HG03103 (cell line): Measurements from ENCODE around the gene CD59.
"Not testable (repeated sequence)": the region's sequence is repeated elsewhere in the genome, so short reads cannot be mapped to it uniquely, and the experiment has no call there.

Experiments used
- ATAC-seq: cut with Tn5 transposase; IDR thresholded peaks from one replicate; pipeline ENCODE4 v1.9.1; 2021; ENCODE audit warnings: low read depth; ENCODE audit not compliant: unreplicated experiment

The CD59 gene

GRCh38 chr11:33696411-33696810, 39.8 kb downstream of the CD59 start:
- ATAC-seq = no peak

- ATAC-seq = no peak
These were observed 41.1 kb downstream of the CD59 start for GRCh38 chr11:33695051-33695566.

DNA sequence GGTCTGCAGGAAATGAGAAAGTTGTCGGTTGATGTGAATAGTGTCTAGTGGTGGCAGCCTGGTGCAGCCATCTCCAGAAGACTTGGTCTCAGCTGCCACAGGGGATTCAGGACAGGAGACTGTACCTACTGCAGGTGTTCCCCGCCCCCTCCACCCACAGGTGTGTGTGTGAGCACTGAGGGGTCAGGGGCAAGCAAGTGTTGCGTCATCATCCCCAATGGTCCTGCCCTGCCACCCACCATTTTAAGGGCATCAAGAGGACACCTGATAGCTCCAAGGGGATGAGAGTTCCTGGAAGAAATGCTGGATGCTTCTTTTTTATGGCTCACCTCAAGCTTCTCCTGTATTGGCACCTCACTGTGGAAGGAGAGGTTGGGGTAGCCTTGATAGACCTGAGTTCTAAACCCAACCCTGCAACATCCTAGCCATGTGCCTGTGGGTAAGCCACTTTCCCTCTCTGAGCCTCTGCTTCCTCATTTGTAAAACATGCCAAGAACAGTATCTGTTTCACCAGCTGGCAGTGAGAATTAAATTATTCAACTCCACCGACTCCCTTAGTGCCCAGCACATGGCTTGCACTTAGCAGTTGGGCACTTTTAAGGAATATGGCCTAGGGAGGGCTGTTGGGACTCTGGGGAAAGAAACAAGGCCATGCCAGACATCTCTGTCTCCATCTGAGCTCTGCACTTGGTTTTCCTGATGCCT, 41.7 kb downstream of the CD59 start:
- no peak for ATAC-seq

GRCh38 chr11:33692541-33692940, 43.7 kb downstream of the CD59 start:
- no peak for ATAC-seq

DNA sequence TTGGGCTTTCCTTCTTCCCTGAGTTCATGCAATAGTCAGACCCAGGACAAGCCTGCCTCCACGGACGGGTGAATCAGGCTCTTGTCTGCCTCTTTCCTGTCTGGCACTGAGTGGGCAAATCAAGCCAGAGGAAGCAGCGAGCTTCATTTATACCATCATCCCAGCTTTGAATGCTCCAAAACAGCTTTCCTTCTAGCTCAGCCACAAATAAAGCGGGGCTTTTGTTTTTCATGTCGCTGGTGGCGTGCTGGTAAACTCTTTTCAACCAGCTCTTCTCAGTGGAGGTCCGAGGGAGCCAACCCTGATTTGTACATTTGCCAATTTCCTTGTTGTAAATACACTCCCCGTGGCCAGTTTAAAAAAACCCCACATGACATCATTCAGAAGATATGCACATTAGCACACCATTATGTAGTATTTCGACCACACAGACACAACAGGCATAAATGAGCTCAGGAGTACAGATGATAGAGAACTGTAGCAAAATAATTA, 44.2 kb downstream of the CD59 start:
- no peak for ATAC-seq

GRCh38 chr11:33691066-33691864, 45.0 kb downstream of the CD59 start:
- no peak for ATAC-seq

- no peak for ATAC-seq
These were observed 45.7 kb downstream of the CD59 start for GRCh38 chr11:33690290-33691065.

DNA sequence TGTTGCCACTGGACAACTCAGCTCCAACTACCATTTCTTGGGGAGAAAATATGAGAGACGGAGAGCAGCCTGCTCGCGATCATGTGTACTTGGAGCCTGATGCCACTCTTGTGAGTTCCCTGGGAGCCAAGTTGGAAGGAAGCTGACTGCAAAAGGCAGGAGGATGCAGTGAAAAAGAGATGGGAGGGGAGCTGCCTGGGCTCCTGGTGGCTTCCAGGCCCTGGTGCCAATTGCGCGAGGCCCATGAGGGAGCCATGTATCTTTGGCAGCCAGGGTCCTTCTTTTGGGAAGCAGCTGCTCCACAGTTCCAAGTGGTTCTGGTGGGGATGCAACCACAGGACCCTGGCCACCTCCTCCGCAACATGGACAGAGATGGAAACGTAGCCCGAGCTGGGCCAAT, 46.7 kb downstream of the CD59 start:
- ATAC-seq = no peak

DNA sequence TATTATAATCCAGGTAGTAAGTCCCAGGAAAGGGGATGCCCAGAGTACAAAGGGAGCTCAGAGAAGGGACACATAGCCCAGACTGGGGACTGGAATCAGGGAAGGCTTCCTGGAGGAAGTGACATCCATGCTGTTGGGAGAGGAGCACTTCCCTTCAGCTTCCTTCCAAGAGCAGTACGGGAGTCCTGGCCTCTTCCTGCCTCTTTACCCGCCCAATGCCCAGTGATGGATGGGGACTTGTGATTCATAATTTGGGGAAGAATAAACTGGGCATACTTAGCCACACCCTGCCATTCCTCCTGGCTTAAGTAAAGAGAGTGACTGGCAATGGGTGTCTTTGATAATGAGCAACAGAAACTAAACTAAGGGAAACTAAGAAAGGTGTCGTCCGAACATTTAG, 47.1 kb downstream of the CD59 start:
- no peak for ATAC-seq

DNA sequence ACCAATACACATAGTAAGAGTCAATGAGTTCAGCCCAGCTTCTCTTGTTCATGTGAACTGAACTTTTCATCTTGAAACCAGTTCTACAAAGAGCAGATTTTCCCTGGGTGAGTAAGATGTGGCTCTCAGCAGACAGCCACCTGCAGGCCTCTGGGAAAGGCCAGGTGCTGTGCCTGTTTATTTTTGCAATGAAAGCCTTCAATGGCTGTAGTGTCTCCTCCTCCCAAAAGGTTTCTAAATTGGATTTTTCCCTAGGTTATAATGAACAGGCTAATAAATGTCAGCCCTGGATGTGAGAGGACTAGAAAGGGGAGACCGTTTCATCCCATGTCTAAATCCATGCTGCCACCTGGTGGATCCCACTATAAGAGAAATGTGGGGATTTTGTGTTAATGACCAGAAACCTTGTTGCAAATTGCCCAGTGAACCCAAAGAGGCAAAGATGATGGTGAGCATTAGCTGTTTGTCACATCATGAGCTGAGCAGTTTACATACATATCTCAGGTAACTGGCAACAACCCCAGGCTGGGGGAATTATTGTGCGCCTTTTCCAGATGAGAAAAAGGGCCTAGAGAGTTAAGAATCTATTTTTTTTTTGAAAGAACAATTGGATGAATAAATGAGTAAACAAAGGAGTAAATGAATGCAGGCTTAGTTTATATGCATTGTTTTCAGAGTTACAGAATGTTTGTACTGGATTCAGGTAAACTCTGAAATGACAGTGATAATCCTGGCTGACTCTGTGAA, 48.3 kb downstream of the CD59 start:
- no peak for ATAC-seq

- ATAC-seq = no peak
These were observed 51.1 kb downstream of the CD59 start for GRCh38 chr11:33685082-33685481.

DNA sequence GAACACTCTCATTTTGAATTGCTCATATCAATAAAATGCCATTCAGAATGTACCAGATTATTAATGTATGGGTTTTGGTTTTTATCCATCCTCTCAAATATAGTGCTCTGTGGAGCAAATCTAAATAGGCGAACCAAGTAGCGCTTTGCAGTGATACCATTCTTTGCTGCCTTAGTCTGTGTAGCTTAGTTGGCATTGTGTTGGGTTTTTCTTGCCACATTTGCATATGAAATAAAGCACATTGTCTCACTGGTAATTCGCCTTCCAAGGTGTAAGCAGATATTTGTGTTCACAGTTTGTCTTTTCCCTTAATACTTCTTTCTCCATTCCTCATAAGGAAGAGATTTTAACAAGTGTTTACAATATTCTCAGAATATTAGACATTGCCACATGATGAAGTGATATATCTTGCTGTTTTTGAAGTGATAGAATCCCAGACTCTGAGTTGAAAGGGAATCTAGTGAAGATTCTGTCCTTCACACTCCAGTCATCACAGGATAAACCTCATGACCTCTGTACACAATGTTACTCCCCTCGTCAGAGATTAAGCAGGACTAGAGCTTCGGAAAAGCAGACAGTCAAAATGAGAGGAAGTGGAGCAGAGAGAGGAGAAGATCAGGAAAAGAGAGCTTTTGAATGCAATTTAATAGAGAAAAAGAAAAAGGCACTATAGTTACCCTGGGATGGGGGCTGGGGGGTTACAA, 52.1 kb downstream of the CD59 start:
- no peak for ATAC-seq

DNA sequence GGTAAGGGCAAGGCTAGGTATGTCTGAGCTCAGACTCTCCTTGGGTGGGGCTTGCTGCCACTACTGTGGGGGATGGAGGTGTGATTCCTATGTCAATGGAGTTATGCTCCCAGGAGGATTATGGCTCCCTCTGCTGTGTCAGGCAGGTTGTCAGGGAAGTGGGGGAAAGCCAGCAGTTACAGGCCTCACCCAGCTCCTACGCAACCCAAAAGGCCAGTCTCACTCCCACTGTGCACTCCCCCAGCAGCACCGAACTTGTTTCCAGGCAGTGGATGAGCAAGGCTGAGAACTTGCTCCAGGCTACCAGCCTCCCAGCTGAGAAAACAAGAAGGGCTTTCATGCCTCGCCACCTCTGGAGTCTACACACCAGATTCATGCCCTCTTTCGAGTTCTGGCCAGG, 53.8 kb downstream of the CD59 start:
- ATAC-seq = no peak

- ATAC-seq = no peak
These were observed 54.2 kb downstream of the CD59 start for GRCh38 chr11:33682019-33682418.

DNA sequence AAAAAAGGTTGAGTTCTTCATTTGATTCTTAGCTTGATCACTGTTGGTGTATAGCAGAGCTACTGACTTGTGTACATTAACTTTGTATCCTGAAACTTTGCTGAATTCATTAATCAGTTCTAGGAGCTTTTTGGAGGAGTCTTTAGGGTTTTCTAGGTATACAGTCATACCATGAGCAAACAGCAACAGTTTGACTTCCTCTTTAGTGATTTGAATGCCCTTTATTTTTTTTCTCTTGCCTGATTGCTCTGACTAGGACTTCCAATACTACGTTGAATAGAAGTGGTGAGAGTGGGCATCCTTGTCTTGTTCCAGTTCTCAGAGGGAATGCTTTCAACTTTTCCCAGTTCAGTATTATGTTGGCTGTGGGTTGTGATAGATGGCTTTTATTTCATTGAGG, 57.6 kb downstream of the CD59 start:
- not testable (repeated sequence) for ATAC-seq

- no peak for ATAC-seq
These were observed 62.0 kb downstream of the CD59 start for GRCh38 chr11:33674035-33674814.

- ATAC-seq = no peak
These were observed 64.0 kb downstream of the CD59 start for GRCh38 chr11:33672273-33672672.

GRCh38 chr11:33670250-33671011, 65.8 kb downstream of the CD59 start:
- ATAC-seq = no peak
